ENCODE data around the gene RGS11.
A peak's percentile ranks its signal among the peaks of the same experiment; 100 is the strongest.

RGS11 gene

GRCh38 chr16:229731-230281, 45.9 kb downstream of the RGS11 start:
- DNase-seq (ENCODE audit: low spot score): no peak

GRCh38 chr16:228852-229730, 46.7 kb downstream of the RGS11 start, which contains the start of gene LUC7L:
TSS of gene LUC7L (minus strand) at chr16:229449. CDS start at chr16:229339, 110 bp downstream.
- DNase-seq (ENCODE audit: low spot score): peak; percentile 80

- DNase-seq (ENCODE audit: low spot score): no peak
Measured at GRCh38 chr16:228151-228851, 47.4 kb downstream of the RGS11 start.

GRCh38 chr16:220021-220420, 55.7 kb downstream of the RGS11 start:
- DNase-seq (ENCODE audit: low spot score): no peak
